HG02840 (cell line): ENCODE data around the gene RRP12.
"Not testable (repeated sequence)": the region's sequence is repeated elsewhere in the genome, so short reads cannot be mapped to it uniquely, and the experiment has no call there.

ENCODE experiments used
- ATAC-seq: cut with Tn5 transposase; IDR thresholded peaks from one replicate; pipeline ENCODE4 v1.9.1; 2021; ENCODE audit warnings: mild to moderate bottlenecking, moderate library complexity, moderate number of reproducible peaks; ENCODE audit not compliant: unreplicated experiment, low FRiP score

Gene RRP12

DNA sequence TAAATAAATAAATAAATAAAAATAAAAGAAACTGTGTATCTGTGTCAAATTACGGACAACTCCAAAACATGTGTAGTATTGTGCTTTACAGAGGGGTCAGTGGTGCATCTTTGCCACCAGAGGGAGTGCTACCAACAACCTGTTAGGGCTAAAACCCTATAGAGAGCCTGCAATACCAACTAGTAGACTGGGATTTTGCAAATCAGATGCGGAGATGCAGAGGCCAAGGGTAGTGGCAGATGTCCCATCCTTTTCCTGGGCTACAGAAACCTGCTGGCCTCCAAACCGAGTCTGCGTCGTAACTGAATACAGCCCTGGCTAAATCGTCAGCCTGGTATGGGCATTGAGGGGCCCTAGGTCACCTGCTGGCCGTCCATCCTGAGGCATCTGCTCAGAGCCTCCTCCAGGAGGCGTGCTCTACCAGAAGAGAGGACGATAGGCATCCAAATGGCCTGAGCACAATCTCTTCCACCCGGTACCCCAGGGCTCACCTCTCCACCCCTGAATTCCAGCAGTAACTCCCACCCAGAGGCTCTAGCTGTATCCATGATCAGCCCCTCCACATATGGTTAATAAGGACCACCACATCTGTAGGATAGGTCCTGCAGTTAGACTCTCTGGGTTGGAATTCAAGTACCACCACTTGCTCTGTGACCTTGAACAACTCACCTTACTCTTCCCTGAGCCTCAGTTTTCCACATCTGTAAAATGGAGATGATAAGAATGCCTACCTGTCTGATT lies 6.2 kb upstream of the RRP12 start:
- peak; percentile 78 for ATAC-seq

DNA sequence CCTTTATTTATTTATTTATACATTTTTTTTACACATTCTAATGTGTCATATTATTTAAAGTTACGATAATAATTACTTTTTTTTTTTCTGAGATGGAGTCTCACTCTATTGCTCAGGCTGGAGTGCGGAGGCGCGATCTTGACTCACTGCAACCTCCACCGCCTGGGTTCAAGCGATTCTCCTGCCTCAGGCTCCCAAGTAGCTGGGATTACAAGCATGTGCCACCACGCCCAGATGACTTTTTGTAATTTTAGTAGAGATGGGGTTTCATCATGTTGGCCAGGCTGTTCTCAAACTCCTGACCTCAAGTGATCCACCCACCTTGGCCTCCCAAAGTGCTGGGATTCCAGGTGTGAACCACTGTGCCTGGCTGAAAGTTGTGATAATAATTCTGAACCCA lies 5.3 kb upstream of the RRP12 start:
- not testable (repeated sequence) for ATAC-seq

DNA sequence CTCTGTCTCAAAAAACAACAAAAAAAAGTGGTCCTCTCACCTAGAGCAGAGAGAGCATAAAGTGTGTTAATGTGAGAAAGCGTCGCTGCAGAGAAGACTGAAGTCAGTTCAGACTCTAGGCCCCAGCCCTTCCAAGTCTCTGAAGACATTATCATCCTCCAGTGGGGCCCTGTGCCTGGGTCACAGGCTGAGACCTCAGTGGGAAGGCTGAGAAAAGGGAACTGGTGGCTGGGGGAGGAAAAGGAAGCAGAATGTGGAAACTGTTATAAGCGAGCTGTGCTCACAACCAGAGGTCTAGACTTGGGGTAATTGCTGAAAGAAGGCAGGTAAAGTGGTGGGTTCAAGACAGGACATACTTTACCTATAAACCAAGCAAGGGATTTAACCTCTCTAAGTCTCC lies 4.9 kb upstream of the RRP12 start:
- no peak for ATAC-seq

DNA sequence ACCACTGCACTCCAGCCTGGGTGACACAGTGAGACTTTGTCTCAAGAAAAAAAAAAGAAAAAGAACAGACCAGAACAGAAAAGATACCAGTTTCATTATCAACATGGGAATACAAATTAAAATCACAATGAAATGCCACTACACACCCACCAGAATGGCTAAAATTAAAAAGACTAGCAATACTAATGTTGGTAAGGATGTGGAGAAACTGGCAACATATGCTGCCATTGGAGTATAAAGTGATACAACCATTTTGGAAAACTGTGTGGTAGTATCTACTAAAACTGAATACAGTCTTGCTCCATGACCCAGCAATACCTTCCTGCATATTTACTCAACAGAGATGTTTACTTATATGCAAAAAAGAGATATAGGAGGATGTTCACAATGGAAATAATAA lies 2.9 kb upstream of the RRP12 start:
- no peak for ATAC-seq

DNA sequence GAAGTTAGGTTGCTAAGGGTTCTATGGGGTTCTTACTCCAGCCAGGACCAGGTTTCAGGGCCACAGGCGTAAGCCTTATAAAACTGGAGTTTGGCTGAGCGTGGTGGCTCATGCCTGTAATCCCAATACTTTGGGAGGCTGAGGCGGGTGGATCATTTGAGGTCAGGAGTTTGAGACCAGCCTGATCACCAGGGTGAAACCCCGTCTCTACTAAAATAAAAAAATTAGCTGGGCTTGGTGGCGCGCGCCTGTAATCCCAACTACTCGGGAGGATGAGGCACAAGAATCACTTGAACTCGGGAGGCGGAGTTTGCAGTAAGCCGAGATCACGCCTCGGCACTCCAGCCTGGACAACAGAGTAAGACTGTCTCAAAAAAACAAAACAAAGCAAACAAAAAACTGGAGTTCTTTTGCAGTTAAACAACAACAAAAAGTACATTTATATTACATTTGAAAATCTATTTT lies 347 bp upstream of the RRP12 start:
- no peak for ATAC-seq

DNA sequence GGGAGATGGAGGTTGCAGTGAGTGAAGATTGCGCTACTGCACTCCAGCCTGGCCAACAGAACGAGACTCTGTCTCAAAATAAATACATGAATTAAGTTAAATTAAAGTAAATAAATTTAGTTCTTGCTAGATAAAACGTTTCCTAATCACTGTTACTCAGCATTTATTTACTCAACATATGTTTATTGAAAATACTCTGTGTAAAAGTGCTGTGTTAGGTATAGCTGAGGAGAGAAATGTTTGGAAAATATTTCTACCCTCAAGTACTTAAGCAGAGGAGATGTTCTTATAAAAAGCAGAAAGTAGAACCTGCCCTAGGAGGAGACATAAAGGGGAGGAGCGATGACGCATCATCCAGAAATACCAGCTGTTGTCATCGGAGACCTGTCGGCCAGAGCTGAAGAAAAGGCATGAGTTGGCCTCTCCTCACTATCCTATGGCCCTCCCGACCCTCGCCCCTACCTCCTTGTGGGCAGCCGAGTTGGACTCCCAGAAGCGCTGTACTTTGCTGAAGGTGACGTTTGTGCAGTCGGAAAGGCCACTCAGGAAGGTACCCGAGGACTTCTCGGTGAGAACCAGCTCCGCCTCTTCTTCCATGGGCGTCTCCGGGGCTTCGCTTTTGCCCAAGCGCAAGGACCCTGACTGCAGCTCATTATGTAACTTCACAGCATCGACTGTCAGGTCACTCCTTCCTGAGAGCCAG lies 1.1 kb downstream of the RRP12 start:
- no peak for ATAC-seq

DNA sequence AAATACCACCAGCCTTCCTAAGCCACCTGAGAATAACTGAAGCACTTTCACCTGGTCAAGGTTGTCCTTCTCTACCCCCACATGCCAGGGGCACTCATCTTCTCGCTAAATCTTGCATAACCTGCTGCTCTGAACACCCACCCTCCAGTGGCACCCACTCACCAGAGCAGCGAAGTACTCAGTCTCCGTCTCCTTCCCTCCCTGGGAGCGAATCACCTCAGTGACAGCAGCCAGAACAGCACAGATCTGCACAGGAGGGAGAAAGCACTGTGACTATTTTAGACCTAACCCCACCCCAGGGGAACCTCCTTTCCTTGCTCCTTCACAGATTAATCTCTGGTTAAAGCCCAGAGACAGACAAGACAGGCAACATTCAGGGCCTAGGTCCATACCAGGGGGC lies 5.1 kb downstream of the RRP12 start:
- ATAC-seq, result no peak

DNA sequence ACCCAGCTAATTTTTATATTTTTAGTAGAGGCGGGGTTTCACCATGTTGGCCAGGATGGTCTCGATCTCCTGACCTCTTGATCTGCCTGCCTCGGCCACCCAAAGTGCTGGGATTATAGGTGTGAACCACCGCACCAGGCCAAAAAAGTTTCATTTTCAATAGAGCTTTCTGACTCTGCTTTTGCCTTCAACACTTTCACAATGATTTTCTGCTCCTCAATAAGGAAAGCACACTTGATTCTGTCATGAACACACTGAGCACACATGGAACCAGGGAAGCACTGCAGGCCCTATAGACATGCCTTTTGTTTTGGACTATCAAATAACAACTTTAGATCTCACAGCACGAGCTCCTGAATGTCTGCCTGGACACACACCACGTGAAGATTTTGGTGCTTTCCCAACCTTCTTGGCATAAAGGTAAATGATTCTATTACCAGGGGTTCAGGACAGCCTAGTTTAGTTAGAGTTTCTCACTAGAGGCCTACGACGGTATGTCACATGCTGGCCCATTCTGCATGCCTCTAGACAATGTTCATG lies 8.0 kb downstream of the RRP12 start:
- ATAC-seq, result no peak

DNA sequence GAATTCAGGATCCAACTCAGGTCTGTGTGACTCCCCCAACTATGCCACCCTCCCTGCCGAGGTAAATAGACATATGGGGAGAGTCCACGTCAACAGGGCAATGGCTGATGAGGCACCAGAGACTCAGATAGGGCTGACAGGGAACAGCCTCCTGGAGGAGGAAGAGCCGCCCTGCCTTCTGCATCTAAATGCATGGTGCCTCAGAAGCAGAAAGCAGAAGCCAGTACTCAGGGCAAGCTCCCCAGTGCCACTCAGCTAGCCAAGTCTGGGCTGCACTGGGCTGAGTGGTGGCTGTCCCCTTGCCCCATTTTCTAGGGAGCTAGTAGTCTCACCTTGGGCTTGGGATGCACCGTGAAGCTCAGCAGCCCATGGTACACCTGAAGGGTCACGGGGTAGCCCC lies 11.0 kb downstream of the RRP12 start:
- no peak for ATAC-seq

DNA sequence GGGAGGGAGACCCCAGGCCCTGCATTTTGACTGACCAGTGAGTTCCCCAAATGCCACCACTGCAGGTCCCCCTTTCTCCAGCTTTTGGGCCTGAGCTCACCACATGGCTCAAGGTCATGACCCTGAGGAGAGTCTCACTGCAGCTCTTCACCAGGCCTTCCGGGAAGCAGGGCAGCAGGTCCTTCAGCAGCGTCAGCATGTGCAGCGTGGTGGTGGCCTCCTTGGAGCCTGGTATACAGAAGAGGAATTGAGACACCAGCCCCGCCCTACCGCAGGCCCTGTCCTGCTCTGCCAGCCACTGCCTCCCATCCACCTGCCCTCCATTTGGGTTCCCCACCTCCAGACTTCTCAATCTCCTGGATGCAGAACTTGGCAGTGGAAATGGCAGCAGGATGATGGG lies 13.0 kb downstream of the RRP12 start:
- ATAC-seq, result no peak

DNA sequence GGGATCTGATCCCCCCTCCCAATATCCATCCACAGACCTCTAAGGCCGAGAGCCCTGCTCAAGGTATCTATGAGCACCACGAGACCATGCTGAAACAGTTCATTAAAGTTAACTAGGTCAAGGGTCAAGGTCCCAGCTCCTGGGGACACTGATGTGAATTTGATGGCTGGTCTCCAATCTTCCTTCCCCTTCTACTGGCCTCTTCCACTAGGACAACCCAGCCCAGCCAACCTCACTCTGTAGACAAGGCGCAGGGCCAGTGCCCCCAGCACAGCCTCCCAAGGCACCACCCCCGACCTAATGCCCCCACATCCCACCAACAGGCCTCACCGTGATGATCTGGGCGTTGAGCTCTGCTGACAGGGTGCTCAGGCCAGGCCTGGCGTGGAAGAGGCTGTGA lies 15.6 kb downstream of the RRP12 start:
- no peak for ATAC-seq

DNA sequence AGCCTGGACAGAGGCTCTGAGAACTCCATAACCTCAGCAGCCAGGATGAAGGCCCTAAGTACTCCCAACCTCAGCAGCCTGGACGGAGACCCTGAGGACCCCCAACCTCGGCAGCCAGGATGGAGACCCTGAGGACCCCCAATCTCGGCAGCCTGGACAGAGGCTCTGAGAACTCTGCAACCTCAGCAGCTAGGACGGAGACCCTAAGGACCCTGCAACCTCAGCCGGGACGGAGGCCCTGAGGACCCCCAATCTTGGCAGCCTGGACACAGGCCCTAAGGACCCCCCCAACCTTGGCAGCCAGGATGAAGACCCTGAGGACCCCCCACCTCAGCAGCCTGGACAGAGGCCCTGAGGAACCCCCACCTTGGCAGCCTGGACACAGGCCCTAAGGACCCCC lies 16.5 kb downstream of the RRP12 start:
- ATAC-seq, result no peak

DNA sequence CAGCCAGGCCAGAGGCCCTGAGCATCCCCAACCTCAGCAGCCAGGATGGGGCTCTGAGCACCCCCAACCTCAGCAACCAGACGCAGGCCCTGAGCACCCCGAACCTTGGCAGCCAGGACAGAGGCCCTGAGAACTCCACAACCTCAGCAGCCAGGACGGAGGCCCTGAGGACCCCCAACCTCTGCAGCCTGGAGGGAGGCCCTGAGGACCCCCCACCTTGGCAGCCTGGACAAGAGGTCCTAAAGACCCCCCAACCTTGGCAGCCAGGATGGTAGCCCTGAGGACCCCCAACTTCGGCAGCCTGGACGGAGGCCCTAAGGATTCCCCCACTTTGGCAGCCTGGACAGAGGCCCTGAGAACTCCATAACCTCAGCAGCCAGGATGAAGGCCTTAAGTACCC lies 17.0 kb downstream of the RRP12 start:
- no peak for ATAC-seq

DNA sequence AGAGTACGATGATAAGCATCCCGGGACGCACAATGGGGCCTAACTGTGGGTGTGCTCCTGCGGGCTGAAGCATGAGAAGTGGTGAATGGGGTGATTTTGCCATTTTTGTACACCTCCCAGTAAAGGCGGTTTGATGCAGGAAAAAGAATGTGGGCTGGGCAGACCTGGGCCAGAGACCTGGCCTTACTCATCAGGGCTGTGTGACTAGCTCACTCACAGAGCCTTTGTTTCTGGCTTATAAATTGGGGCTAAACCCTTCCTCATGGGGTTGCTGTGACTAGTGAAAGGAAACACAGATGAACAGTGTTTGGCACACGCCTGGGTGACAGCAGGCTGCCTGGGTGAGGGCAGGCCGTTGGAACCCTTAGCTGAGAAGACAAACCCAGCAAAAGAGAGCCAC lies 18.0 kb downstream of the RRP12 start:
- ATAC-seq, result no peak

DNA sequence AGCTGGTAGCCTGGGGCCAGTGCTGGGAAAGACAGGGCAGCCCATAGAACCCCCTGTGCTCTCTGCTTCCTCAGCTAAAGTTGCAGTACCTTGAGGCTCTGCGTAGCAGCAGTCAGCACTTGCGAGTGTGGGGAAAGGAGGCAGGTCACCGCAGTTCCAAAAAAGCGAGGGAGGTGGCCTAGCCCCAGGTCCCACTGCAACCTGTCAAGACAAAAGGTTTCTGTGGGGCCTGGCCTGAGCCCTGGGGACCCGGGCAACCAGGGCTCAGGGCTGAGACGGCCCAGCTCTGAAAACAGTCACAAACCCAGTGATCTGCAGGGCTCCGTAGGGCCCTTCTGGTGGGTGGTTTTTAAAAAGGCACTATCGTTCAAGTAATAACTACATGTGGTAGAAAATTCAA lies 19.5 kb downstream of the RRP12 start:
- ATAC-seq, result no peak

DNA sequence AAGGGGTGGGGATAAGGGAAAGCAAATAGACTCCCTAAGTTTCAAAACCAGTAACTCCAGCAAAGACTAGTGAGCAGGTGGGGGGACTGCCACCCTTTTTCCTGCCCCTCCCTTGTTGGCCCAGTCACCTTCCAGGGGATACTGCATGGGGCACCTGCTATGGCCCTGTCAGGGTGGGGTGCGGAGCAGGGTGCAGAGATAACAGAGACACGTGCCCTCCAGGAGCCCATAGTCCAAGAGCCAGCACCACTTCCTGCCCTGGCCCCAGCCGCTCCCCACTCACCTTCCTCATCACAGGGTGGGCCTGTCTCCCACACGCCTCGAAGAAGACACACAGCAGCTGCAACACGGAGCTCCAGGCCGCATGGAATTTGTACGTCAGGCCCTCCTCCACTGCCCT lies 20.6 kb downstream of the RRP12 start:
- ATAC-seq, result no peak

DNA sequence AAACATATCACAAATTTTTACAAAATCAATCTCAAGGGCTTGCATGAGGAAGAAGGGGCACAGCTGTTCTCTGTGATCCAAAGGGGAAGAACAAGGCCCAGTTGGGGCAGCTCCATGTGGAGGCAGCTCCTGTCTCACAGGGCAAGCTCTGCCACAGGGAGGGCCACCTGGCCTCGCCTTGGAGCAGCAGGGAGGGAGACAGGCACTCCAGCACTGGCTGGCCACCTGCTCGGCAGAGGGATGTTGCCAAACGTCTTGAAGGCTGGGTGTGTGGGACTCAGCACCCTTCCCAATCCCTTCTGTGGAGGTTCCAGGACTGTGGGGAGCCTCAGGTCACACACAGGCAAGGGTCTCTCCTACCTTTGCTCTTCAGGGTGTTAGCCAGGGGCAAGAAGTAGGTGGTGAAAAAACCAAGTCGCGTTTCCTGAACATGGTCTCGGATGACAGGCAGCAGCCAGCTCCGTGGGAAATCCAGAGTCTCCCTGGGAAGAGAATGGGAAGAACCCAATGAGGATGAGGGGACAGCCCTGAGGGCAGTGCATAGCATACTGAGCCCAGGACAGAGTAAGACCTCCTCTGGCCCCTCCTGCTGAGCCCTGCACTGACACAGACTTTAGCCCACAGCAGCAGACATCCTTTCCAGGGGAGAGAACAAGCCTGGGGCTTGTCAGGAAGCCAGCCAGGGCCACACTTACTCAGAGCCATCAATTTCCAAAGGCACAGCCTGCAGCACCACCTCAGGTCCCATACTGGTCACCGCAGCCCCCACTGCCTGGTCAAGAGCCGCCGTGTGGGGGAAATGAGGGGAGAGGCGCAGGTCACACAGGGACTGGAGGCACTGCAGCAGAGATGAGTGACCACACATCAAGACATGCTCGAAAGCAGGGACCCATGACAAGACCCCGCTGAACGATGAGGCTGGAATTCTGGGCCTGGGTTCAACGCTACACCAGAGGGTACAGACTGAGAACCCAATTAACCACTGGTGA lies 21.9 kb downstream of the RRP12 start:
- ATAC-seq, result no peak

DNA sequence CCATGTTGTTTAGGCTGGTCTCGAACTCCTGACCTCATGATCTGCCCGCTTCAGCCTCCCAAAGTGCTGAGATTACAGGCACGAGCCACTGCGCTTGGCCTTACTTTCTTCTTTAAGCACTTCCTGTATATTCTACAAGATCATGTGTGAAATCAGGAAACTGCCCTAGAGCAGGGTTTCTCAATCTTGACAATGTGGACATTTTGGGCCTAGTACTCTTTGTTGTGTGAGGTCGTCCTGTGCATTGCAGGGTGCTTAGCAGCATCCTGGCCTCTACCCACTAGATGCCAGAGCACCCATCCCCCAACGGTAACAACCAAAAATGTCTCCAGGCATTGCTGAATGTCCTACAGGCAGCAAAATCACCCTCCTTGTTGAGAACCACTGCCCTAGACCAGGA lies 24.7 kb downstream of the RRP12 start:
- no peak for ATAC-seq

DNA sequence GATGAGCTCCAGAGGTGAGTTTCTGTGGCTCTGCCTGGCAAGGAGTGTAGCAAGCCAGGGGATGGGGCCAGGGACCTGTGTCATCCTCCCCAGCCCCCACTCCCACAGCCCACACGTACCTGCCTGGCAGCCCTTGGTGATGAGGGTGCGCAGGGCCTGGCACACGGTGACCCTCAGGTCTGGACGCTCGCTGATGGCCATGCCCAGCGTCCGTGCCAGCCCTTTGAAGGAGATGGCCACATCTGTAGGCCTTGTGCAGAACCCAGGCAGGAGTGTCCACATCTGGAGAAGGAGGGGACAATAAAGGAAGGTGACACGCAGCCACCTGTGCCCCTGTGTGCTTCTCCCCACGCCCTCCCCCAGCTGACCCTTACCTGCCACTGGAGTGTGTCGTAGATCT lies 27.7 kb downstream of the RRP12 start:
- ATAC-seq, result no peak

DNA sequence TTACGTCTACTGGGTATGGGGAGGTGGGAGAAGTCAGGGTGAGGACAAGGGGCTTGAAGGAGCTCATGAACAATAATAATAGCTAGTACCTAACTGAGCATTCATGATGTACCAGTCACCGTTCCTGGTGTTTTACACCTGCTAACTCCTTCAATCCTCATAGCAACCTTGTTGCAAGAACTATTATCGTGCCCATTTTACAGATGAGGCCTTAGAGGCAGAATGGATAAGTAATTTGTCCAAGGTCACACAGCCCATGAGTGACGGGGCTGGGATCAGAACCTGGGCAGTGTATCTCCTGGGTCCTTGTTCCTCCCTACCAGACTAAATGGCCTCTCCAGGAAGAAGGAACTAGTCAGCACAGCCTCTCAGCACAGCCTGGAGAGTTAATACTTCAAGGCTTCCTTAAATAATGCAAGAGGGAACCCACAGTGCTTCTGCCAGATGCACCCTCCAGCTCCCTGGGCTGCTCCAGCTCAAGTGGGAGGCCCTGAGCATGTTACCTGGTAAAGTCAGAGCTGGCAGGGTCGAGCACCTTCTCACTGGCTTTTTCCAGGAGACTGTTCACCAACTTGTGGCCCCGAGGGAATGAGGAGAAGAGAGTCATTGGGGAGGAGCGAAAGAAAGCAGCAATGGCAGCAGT lies 28.8 kb downstream of the RRP12 start:
- ATAC-seq, result no peak
